Vagina (tissue), 2 donors: ENCODE data around the gene LAMTOR4. TPM values are rescaled to one million over a fixed set of nuclear protein-coding genes. Genes with fewer than 3 reads are reported as not detected.

Source experiments
- DNase-seq, 2 donors: peaks; one replicate each; pipeline ENCODE4 v3.0.0-alpha.2; 2017; ENCODE audit errors: extremely low spot score in 2 of 2
- H3K27ac ChIP-seq: fragments of 200-600 bp; sonication (generic); one replicate; pipeline ENCODE4 v1.5.1; 2019
- H3K27me3 ChIP-seq: fragments of 200-600 bp; sonication (generic); one replicate; pipeline ENCODE4 v1.5.1; 2019
- H3K36me3 ChIP-seq, 2 donors: fragments of 200-600 bp; sonication (generic); one replicate each; pipeline ENCODE4 v1.5.1; 2017 to 2019
- H3K4me1 ChIP-seq: fragments of 200-600 bp; sonication (generic); one replicate; pipeline ENCODE4 v1.5.1; 2019
- H3K4me3 ChIP-seq, 2 donors: fragments of 200-600 bp; sonication (generic); 1 replicate in 1 of 2; 2 replicates in 1 of 2; pipeline ENCODE4 v1.5.1; 2016 to 2019
- H3K9me3 ChIP-seq: fragments of 200-600 bp; sonication (generic); one replicate; pipeline ENCODE4 v1.5.1; 2019
- CTCF ChIP-seq, 3 experiments: fragments of 450-650 bp in 2 of 3; fragments of 200-600 bp in 1 of 3; sonication (generic) in 1 of 3; IDR thresholded peaks; one replicate each; pipeline ENCODE4 v1.5.1; 2017 to 2019; ENCODE audit warnings: antibody characterized with exemption in 3 of 3, mild to moderate bottlenecking in 2 of 3, moderate library complexity in 2 of 3
- POLR2A ChIP-seq, 2 donors: fragments of 450-650 bp; IDR thresholded peaks; one replicate each; pipeline ENCODE4 v1.6.1; 2017; ENCODE audit warnings: antibody characterized with exemption in 2 of 2, mild to moderate bottlenecking in 2 of 2, moderate library complexity in 2 of 2
- POLR2AphosphoS5 ChIP-seq, 2 donors: sonication (generic); formaldehyde crosslinking; IDR thresholded peaks; one replicate each; pipeline ENCODE4 v1.9.0; 2017; ENCODE audit warnings: antibody characterized with exemption in 2 of 2, mild to moderate bottlenecking in 2 of 2, low read depth in 1 of 2; ENCODE audit not compliant: insufficient read depth in 1 of 2
- intact Hi-C: fragments of 100-400 bp; cut with DNase I; formaldehyde crosslinking; loops from one replicate; pipeline ENCODE4 v1.15.1; 2023
- total RNA-seq: library from RNA; depleted of rRNA; stranded (reverse); fragments of >200 nt; gene quantifications from one replicate; pipeline ENCODE4 v1.2.3, GENCODE V29; 2016

Gene LAMTOR4
- total RNA-seq, 1 donor from 2014 or later, result 161 TPM

GRCh38 chr7:100107890-100108289, 40.8 kb upstream of the LAMTOR4 start:
- intact Hi-C loops, result no loop called here
- H3K36me3 ChIP-seq, result peaks cover 6 to 64% of the 10 kb centered on the region in 2 donors
- H3K27ac ChIP-seq, result no peak overlapping the region
- no peaks in the 10 kb centered on the region for H3K9me3 ChIP-seq
- H3K4me3 ChIP-seq, result no peak overlapping the region
- H3K4me1 ChIP-seq, result peaks cover 3% of the 10 kb centered on the region
- no peak for DNase-seq
- H3K27me3 ChIP-seq, result no peaks in the 10 kb centered on the region
- no peak for TF ChIP-seq CTCF (IDR thresholded peaks at IDR 0.05)
- TF ChIP-seq POLR2AphosphoS5 (IDR thresholded peaks at IDR 0.05; ENCODE audit: insufficient read depth in 1 of 2, low read depth in 1 of 2), result no peak
- TF ChIP-seq POLR2A (IDR thresholded peaks at IDR 0.05), result no peak

- H3K27me3 ChIP-seq, result no peaks in the 10 kb centered on the region
- no peak overlapping the region for H3K4me3 ChIP-seq
- DNase-seq, result no peak
- intact Hi-C loops, result no loop called here
- TF ChIP-seq POLR2AphosphoS5 (IDR thresholded peaks at IDR 0.05; ENCODE audit: insufficient read depth in 1 of 2, low read depth in 1 of 2) (no peak), CTCF (IDR thresholded peaks at IDR 0.05) (no peak), POLR2A (IDR thresholded peaks at IDR 0.05) (no peak)
- no peaks in the 10 kb centered on the region for H3K9me3 ChIP-seq
- H3K36me3 ChIP-seq, result peaks cover 6 to 68% of the 10 kb centered on the region in 2 donors
- H3K27ac ChIP-seq, result no peak overlapping the region
- no peaks in the 10 kb centered on the region for H3K4me1 ChIP-seq
Measured at GRCh38 chr7:100109521-100110163, 39.1 kb upstream of the LAMTOR4 start.

- no peak overlapping the region for H3K4me3 ChIP-seq
- no peaks in the 10 kb centered on the region for H3K9me3 ChIP-seq
- H3K27ac ChIP-seq, result no peak overlapping the region
- H3K36me3 ChIP-seq, result peaks cover 6 to 68% of the 10 kb centered on the region in 2 donors
- intact Hi-C loops, result no loop called here
- no peaks in the 10 kb centered on the region for H3K27me3 ChIP-seq
- TF ChIP-seq CTCF (IDR thresholded peaks at IDR 0.05) (no peak), POLR2A (IDR thresholded peaks at IDR 0.05) (no peak), POLR2AphosphoS5 (IDR thresholded peaks at IDR 0.05; ENCODE audit: insufficient read depth in 1 of 2, low read depth in 1 of 2) (no peak)
- no peaks in the 10 kb centered on the region for H3K4me1 ChIP-seq
- no peak for DNase-seq
Measured at GRCh38 chr7:100111156-100111555, 37.6 kb upstream of the LAMTOR4 start.

- Histone ChIP-seq H3K27me3 (no peaks in the 10 kb centered on the region), H3K4me3 (no peak overlapping the region), H3K36me3 (peaks cover 6 to 63% of the 10 kb centered on the region in 2 donors), H3K27ac (no peak overlapping the region), H3K9me3 (no peaks in the 10 kb centered on the region), H3K4me1 (no peaks in the 10 kb centered on the region)
- intact Hi-C loops, result no loop called here
- TF ChIP-seq POLR2AphosphoS5 (IDR thresholded peaks at IDR 0.05; ENCODE audit: insufficient read depth in 1 of 2, low read depth in 1 of 2), result no peak
- no peak for TF ChIP-seq POLR2A (IDR thresholded peaks at IDR 0.05)
- no peak for TF ChIP-seq CTCF (IDR thresholded peaks at IDR 0.05)
- no peak for DNase-seq
Measured at GRCh38 chr7:100111914-100112313, 36.8 kb upstream of the LAMTOR4 start.

- intact Hi-C loops, result no loop called here
- H3K4me3 ChIP-seq, result no peak overlapping the region
- TF ChIP-seq CTCF (IDR thresholded peaks at IDR 0.05) (no peak), POLR2AphosphoS5 (IDR thresholded peaks at IDR 0.05; ENCODE audit: insufficient read depth in 1 of 2, low read depth in 1 of 2) (no peak)
- no peak overlapping the region for H3K27ac ChIP-seq
- DNase-seq, result no peak
- H3K9me3 ChIP-seq, result no peaks in the 10 kb centered on the region
- H3K36me3 ChIP-seq, result peaks cover 6 to 40% of the 10 kb centered on the region in 2 donors
- H3K4me1 ChIP-seq, result peaks cover 12% of the 10 kb centered on the region
- no peaks in the 10 kb centered on the region for H3K27me3 ChIP-seq
Measured at GRCh38 chr7:100115026-100115425, 33.7 kb upstream of the LAMTOR4 start.
